ENCODE data around the gene POLR1A.
A peak's percentile ranks its signal among the peaks of the same experiment; 100 is the strongest.

The POLR1A gene

DNA sequence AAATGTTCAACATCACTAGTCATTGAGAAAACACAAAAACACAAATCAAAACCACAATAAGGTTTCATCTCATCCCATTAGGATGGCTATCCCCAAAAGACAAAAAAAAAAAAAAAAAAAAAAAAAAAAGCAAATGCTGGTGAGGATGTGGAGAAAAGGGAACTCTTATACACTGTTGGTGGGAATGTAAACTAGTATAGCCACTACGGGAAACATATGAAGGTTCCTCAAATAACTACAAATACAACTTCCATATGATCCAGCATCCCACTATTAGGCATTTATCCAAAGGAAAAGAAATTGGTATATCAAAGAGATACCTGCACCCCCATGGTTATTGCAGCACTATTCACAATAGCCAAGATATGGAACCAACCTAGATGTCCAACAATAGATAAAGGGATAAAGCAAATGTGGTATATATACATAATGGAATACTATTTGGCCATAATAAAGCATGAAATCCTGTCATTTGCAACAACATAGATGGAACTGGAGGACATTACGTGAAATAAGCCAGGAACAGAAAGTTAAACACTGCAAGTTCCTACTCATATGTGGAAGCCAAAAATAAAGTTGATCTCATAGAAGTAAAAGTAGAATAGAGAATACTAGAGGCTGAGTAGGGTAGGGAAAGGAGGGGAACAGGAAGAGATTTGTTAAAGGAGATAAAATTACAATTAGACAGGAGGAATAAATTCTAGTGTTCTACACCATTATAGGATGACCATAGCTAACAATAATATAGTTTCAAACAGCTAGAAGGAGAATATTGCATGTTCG lies 8.4 kb downstream of the POLR1A start:
- no peak for DNase-seq (ENCODE audit: low read depth in 4 of 4, low spot score in 1 of 4)

DNA sequence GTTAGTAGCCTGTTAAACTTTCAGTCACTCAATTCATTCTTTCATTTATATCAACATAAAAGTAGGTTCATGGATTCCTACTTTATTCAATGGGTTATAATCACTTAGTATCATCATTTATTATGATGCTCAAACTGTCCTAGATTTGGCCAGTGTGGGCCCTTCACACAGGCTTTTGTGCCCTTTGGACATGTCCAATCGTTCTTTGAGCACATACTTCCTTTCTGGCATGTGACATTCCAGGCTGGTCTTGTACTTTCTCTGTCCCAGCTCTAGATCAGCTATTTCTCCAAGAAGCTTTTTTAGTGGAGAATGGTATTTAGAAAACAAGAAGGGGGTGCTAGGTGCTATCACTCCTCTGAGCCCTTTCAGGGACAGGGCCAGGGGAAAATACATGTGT lies 11.5 kb downstream of the POLR1A start:
- no peak for DNase-seq (ENCODE audit: low read depth in 4 of 4, low spot score in 1 of 4)

DNA sequence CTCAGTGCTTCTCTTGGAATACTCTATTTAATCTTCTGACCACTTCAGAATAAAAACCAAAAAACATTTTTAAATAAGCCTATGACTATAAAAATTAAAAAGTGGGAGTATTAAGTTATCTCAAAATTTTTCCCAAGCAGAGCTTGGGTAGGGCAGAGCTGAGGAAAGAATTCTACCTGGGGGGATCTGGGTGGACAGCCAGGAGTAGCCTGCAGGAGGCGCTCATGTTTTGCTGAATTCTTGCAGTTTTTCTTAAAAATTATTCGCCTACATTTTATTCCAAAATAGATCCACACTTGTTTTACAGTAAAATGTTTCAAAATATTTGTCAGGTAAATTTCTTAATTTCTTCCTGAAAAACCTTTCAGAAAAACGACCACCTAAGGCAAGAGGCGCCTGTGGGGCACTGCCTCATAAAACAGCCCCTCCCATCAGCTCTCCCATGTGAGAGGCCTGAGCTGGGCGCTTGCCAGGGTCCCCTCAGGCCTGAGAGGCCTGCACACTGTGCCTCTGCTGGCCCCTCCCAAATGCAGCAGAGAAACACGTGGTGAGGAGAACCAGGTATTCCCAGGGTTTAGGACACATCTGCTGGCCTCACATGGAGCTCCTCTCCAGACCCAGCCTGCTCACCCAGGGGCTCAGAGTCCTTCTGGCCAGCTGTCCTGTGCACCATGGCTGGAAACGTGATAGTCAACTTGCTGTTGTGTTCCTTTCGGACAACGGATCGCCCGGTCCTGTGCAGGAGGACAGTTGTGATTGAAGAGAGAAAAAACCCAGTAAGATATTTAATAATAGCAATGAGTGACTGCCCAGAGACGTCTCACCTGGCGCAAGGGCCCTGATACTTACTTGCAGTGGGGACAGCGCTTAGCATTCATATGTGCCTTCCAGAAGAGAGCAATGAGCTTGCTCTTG lies 17.5 kb downstream of the POLR1A start:
- DNase-seq (ENCODE audit: low read depth in 4 of 4, low spot score in 1 of 4) = no peak

DNA sequence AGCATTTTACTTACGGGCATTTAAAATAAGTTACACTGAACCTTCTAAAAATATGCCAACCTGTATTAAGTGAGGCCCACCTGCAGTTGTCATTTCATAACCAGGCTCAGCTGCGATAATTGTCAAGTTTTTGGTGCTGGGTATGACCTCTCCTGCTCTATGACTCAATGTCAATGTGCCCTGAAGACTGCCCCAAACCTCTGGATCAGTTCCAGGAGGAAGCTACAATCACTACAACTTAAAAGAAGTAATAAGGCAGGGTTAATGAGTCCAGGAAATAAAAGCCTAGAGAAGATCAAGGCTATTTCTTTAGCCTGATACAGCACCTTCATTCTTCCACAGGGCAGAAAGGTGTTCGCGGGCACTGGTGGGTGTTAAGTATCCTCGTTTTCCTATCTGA lies 22.9 kb downstream of the POLR1A start:
- no peak for DNase-seq (ENCODE audit: low read depth in 4 of 4, low spot score in 1 of 4)

DNA sequence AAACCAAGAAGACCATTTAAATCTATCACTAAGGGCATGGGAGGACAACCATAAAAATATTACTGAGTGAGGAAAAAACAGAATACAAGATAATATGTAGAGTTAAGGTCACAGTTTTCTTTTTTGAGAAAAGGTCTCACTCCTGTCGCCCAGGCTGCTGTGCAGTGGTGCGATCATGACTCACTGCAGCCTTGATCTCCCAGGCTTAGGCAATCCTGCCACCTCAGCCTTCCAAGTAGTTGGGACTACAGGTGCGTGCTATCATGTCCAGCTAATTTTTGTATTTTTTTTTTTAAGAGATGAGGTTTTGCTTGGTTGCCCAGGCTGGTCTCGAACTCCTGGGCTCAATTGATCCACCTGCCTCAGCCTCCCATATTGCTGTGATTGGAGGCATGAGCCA lies 24.0 kb downstream of the POLR1A start:
- no peak for DNase-seq (ENCODE audit: low read depth in 4 of 4, low spot score in 1 of 4)

DNA sequence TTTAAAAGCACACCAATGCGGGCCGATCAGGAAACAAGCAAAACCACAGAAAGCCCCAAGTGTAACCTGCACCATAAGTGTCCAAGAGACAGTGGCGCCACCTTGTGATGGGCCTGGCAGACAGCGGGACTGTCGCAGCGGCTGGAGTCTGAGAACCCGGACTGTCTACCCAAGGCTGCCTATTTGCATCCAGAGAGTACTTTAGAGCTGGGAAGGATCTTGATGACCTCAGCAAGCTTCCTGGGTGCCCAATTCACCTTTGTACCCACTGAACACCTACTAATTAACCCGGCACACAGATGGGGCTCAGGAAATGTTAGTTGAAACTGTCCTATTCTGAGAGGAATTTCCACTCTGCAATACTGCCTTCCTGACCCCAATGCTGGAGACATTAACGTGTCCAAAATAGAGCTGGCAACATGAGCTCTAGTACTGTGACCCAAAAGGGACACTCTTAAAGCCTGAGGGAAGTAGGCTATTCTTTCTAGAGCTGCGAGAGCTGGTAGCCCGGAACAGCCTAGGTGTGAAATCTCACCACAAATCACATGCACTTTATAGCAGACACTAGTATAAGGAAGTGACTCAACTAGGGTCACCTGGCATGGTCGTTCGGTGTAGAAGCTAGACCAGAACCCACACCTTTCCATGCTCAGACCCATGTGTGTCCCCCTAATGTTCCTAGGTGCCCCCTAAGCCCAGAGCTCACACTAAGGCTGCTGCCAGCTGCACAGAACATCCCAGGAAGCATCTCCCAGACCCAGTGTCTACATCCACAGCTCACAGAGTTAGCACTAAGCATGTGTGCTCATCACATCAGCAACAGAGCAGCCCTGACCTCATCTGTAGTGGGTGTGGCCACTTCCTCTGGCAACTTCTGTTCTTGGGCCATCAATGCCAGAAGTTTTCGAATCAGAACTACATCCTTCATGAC lies 25.4 kb downstream of the POLR1A start:
- DNase-seq (ENCODE audit: low read depth in 4 of 4, low spot score in 1 of 4) = peak; percentile 44 to 64 (median 54)

DNA sequence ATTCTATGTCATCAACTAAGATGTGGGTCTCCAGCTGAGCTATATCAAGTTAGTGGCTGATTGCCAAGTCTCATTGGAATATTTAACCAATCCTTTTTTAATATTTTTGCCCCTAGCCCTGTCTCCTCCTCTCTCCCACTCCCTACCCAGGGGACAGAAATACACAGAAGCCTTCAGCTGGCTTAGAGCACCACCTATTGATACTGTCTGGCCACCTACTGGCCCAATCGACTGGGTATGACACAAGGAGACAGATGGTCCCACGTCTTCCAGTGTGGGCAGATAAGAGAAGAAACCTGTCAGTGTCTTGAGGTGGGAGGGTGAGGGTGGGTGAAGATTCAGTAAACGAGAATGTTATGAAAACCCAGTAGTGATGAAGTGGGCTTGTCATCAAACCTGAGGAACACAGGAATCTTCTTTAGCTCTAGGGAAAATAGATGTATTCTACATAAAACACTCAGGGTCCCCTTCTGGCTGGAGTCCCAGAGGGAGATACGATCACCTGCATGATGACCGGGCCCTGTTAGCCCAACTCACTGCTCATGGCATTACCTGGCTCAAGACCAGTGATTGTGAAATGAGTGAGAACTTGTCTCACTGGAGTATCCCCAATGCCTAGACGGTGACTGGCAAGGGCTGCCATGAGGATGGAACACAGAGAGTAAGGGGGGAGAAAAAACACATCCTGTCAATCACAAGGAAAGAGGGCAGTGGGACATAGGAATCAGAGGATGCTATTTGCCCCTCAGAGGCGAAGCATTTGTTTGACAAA lies 26.7 kb downstream of the POLR1A start:
- no peak for DNase-seq (ENCODE audit: low read depth in 4 of 4, low spot score in 1 of 4)

DNA sequence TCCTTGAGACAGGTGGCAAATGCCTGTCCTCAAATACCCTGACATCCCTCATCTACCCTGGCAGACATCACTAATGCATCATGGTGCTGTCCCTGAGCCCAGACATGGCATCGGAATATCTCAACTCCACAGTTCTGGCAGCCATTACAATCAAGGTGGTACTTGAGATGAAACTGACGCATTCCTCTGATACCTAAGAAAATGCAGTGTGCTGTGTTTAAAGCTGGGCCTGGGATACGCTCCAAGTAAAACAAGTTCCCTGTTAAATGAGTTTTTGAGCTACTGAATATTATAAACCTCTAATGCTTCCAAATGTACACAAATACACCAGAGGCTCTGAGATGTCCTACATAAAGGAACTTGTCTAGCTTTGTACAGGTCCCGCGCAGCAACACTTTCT lies 29.8 kb downstream of the POLR1A start:
- DNase-seq (ENCODE audit: low read depth in 4 of 4, low spot score in 1 of 4) = no peak

DNA sequence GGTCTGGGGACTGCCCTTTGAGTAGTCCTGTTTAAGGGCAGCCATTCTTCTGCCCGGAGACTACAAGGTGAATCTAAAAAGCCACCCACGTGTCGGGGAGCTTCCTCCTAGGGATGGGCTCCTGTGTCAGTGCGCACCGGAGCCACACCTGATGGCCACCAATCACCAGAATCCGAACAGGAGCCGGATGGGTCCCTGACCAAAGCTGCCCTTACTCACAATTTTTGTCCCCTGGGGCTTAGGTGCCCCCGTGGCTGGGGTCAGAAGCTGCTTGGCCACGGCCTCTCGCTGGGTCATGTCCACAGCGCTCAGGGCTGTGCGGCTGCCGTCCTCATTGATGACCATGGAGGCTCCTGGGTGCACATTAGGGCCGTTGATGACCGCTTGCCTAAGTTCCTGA lies 30.9 kb downstream of the POLR1A start:
- no peak for DNase-seq (ENCODE audit: low read depth in 4 of 4, low spot score in 1 of 4)

DNA sequence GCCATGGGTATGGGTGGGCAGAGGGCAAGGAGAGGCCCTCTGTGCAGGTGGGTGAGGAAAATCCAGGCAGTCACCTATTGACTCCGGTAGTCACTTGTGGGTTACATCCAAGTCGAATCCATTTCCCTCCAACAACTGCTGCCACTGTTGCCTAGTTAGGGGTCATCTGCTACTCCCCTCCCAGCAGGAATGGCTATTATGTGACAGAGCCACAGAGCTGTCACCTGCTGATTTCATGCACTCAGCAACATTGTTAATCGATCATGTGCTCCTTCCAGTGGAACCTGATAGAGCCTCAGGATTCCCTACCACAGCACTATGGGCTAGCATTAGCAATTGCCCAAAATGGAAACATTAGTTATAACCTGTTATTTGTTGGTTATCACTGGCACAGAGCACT lies 31.4 kb downstream of the POLR1A start:
- no peak for DNase-seq (ENCODE audit: low read depth in 4 of 4, low spot score in 1 of 4)

DNA sequence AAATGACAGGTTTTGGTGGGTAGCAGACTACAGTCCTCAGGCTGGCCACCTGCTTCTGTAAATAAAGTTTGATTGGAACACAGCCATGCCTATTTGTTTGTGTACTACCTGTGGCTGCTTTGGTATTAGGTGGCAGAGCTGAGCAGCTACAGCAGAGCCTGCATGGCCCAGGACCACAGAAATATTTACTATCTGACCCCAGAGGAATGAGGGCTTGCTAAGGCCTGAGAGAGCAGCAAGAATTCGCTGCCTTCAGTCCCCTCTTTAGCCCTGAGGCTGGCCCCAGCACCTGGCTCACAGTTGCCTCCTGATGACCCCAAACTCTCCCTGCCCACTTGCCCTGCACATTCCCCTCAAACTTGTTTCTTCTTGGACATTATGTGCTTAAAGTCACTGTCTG lies 32.5 kb downstream of the POLR1A start:
- no peak for DNase-seq (ENCODE audit: low read depth in 4 of 4, low spot score in 1 of 4)

DNA sequence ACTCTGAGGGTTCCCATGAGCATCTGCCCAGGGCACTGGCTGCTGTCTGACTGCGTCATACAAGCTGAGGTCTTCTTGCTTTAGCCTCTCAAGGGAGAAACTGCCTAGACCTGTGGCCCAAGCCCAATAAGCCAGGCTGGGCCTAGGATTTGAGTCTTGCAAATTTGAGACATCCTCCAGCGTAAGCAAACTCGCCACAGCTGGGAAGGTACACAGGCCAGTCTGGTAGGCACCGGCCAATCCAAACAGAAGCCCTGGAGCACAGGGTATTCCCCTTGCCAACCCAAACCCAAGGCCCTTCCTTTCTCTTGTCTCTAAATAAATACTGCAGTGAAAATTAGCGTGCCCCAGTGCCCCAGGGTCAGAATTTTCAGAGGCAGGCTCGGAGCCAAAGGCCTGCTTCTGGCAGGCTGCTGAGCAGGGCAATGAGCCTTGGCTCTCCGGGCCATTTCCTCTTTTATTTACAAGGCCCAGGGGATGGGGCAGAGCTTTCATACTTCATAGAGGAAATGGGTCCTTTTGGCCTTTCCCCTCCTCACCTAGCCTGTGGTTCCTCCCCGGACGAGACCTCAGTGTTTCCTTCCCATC lies 33.3 kb downstream of the POLR1A start:
- DNase-seq (ENCODE audit: low read depth in 4 of 4, low spot score in 1 of 4) = no peak

DNA sequence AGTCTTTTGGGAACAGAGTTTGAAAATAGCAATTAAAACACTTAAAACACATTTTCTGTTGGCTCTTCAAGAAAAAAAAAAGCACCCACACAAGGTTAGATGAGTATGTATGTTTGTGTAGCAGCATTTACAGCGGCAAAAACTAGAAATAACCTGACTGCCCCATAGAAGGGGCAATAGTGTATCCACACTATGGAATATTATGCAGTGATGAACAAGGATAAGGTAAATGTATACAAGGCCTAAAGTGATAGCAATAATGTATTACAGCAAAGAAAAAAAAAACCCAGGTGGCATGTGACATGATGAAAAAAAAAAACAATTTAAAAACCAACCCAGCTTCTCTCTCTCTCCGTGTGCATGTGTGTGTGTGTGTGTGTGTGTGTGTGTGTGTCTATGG lies 34.8 kb downstream of the POLR1A start:
- no peak for DNase-seq (ENCODE audit: low read depth in 4 of 4, low spot score in 1 of 4)

DNA sequence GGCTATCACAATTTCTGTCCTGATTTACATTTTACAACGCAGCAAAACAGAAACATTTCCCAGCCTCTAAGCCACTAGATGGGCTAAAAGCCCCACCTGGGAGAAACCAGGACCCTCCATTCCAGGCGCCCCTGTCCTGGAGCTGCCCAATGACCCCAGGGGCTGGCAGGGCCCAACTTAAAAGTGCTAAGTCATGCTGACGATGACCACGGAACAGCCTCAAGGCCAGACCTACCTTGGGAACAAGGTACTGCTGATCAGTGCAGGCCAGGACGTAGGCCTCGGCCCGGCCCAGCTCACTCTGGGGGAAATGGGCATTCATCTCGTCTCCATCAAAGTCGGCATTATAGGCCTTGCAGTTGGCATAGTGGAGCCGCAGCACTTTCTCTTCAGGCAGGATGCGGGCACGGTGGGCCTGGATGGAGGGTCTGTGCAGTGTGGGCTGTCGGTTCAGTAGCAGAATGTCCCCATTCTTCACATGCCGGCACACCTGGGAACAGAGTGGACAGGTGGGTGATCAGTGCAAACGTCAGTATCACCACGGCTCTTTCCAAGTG lies 35.8 kb downstream of the POLR1A start:
- DNase-seq (ENCODE audit: low read depth in 4 of 4, low spot score in 1 of 4) = no peak

DNA sequence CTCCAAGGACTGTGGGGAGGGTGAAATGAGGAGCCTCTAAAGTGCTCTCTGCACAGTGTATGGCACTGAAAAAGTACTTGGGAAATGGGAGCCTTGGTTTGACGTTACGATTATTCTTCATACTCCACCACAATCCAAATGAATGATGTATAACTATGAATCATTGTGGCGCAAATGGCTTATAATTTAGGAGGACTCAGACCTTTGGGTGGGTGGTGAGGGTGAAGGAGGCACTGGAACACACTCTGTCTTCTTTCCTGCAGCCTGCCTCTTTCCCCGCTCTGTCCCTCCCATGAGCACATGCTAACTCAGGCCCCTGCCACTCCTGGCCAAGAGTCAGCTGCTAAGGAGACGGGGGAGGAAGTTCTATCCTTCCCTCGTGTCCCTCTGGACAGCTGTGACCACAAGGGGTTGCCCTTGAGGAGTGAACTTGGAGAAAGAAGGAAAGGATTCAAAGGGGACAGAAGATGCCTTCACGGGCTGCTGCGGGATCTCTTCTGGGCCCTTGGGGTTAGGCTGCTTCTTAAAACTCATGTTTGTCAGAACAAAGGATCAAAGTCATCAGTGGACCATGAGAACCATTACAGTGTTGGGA lies 36.5 kb downstream of the POLR1A start:
- no peak for DNase-seq (ENCODE audit: low read depth in 4 of 4, low spot score in 1 of 4)

DNA sequence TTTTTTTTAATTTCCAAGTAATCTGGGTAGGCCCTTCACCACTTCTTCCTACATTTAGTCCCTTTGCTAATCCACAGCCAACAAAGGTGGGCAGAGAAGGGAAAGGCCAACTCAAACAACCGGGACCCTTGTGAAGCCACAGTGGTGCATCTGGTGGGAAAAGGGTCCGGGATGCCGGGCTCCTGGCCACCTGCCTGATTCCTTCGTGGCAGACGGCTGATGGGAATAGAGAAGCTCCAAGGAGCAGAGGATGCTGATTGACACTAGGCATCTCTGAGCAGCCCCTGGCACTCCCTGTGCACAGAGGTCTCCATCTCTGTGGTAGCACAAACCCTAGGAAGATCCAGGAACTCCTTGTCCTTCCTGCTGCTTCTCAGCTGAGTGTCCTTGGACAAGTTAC lies 37.0 kb downstream of the POLR1A start:
- DNase-seq (ENCODE audit: low read depth in 4 of 4, low spot score in 1 of 4) = no peak

DNA sequence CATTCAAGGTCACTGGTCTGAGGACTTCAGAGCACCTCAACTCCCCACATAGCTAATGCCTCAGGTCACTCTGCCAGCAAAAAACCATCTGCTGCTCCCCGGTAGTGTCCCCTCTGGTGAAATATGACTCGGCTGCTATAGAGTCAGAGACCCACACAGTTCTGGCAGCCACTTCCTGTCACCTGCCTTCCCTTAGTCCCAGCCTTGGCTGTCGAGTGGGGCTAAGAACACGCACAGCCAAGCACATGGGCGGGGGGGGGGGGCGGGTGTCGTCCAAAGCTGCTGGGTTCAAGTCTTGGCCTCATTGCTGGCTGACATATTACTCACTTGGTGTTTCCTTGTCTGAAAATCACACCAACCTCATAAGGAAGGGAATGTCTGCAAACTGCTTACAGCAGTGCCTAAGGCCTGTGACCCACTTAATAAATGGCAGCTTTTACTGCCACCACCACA lies 37.5 kb downstream of the POLR1A start:
- DNase-seq (ENCODE audit: low read depth in 4 of 4, low spot score in 1 of 4) = no peak

DNA sequence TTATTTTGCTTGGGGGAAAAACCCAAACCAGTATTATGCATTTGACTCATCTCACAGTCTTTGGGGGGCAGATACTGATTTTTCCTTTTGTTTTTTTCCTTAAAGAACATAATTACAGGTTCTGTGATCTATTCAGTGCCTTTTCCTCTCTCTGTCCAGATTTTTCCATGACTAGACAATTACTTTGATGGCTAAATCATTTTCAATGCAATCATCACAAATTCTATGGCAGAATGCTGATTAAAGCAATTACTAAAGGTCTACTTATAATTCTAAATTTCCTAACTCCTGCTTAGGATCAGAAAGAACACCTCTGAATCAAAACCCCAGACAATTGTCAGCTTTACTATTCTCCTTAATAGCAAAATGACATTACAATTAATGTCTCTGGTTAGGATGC lies 38.8 kb downstream of the POLR1A start:
- DNase-seq (ENCODE audit: low read depth in 4 of 4, low spot score in 1 of 4) = no peak

DNA sequence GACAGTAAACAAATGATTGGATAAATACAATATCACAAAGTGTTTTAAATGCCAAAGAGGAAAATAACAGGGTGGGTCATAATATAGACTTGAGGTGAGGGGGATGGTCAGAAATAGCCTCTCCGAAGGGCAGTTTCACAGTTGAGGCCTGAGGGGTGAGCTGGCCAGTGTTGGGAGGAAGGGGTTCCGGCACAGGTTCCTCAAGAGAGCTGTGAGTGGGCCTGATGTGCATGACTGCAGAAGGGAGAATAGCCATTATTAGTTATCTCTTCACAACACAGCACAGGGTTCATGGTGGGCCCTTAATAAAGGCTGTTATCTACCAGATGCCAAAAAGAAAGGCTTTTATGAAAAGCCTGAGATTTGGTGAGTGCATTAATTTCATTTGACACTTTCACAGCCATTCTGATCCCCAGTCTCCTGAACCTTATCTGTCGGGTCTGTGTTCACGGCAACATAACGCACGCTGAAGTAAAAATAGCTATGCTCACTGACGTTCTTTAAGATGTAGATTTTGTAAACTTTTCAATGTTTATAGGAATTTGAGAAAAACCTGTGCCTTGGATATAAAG lies 39.6 kb downstream of the POLR1A start:
- DNase-seq (ENCODE audit: low read depth in 4 of 4, low spot score in 1 of 4) = no peak
